Measurements from ENCODE around the gene UGT1A5.

UGT1A5 gene

DNA sequence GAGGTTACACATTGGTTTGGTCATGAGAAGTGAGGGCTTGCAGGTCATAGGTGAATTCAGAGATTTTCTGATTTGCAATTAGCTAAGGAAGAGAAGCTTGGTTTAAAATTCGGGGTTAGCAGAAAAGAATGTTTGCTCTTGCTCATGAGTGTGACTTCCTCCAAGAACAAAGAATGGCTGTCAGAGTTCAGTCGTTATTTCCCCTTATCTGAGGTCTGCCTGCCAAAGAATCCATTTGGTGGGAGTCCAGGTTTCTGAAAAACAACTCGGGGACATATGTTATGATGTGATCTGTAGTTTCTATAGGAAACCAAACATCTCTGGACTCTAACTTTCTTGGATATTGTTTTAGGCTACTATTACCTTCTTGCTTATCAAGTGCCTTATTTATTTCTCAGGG lies 23.2 kb upstream of the UGT1A5 start:
- H3K4me3 Mint-ChIP-seq, result no peak overlapping the region
- DNase-seq, result no peak
- no peaks in the 10 kb centered on the region for H3K9me3 Mint-ChIP-seq
- TF ChIP-seq, protein P1, sequence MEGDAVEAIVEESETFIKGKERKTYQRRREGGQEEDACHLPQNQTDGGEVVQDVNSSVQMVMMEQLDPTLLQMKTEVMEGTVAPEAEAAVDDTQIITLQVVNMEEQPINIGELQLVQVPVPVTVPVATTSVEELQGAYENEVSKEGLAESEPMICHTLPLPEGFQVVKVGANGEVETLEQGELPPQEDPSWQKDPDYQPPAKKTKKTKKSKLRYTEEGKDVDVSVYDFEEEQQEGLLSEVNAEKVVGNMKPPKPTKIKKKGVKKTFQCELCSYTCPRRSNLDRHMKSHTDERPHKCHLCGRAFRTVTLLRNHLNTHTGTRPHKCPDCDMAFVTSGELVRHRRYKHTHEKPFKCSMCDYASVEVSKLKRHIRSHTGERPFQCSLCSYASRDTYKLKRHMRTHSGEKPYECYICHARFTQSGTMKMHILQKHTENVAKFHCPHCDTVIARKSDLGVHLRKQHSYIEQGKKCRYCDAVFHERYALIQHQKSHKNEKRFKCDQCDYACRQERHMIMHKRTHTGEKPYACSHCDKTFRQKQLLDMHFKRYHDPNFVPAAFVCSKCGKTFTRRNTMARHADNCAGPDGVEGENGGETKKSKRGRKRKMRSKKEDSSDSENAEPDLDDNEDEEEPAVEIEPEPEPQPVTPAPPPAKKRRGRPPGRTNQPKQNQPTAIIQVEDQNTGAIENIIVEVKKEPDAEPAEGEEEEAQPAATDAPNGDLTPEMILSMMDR (IDR thresholded peaks at IDR 0.05), result no peak
- H3K27me3 Mint-ChIP-seq (ENCODE audit: low read depth, poor library complexity), result peaks cover 5% of the 10 kb centered on the region
- H3K36me3 Mint-ChIP-seq (ENCODE audit: low read depth), result no peaks in the 10 kb centered on the region
- peaks cover 5% of the 10 kb centered on the region for H3K4me1 Mint-ChIP-seq
- no peak overlapping the region for H3K27ac Mint-ChIP-seq

- peaks cover 5% of the 10 kb centered on the region for H3K27me3 Mint-ChIP-seq (ENCODE audit: low read depth, poor library complexity)
- H3K27ac Mint-ChIP-seq, result no peak overlapping the region
- TF ChIP-seq, protein P1 (IDR thresholded peaks at IDR 0.05), result no peak
- DNase-seq, result no peak
- no peak overlapping the region for H3K4me3 Mint-ChIP-seq
- peaks cover 5% of the 10 kb centered on the region for H3K4me1 Mint-ChIP-seq
- no peaks in the 10 kb centered on the region for H3K9me3 Mint-ChIP-seq
- no peaks in the 10 kb centered on the region for H3K36me3 Mint-ChIP-seq (ENCODE audit: low read depth)
Measured at GRCh38 chr2:233690444-233690843, 22.3 kb upstream of the UGT1A5 start.

DNA sequence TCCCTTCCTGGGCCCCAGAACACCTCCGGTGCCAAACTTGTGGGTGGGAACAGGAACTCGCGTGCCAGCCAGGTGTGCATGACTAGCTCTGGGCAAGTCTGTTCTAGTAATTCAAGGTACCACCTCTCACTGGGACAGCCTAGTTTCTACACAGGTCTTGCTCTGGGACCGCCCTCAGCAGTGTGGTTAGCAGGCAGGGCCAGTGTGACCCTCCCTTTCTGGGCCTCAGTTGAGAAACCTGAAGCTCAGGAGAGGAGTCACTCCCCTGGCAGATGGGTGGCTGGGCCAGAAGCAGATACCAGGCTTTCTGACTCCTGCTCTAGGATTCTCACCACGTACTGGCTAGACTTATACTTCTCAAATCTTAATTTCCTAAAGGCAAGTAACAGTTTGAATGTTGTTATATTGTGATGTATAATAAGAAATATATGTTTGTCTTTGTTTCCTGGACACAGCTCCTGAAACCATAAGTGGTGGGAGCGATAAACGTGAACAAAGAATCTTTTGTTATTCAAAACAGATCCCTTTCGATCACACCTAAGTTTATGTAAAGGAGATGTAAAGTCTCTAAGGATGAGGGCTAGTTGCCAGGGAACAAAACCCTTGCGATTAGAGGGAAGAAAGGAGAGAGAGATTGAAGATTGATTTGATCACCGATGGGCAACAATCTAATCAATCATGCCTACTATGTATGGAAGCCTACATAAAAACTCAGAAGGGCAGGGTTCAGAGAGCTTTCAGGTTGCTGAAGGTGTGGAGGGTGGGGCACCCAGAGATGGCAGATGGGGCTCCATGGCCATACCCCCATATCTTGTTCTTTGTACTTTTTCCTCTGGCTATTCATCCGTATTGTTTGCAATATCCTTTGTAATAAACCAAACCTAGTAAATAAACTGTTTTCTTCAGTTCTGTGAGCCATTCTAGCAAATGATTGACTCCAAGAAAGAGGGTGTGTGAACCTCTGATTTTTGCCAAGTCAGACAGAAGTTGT lies 21.0 kb upstream of the UGT1A5 start:
- H3K4me3 Mint-ChIP-seq, result no peak overlapping the region
- DNase-seq, result no peak
- H3K9me3 Mint-ChIP-seq, result no peaks in the 10 kb centered on the region
- no peak overlapping the region for H3K27ac Mint-ChIP-seq
- peaks cover 5% of the 10 kb centered on the region for H3K4me1 Mint-ChIP-seq
- TF ChIP-seq, protein P1 (IDR thresholded peaks at IDR 0.05), result no peak
- no peaks in the 10 kb centered on the region for H3K36me3 Mint-ChIP-seq (ENCODE audit: low read depth)
- peaks cover 7% of the 10 kb centered on the region for H3K27me3 Mint-ChIP-seq (ENCODE audit: low read depth, poor library complexity)

DNA sequence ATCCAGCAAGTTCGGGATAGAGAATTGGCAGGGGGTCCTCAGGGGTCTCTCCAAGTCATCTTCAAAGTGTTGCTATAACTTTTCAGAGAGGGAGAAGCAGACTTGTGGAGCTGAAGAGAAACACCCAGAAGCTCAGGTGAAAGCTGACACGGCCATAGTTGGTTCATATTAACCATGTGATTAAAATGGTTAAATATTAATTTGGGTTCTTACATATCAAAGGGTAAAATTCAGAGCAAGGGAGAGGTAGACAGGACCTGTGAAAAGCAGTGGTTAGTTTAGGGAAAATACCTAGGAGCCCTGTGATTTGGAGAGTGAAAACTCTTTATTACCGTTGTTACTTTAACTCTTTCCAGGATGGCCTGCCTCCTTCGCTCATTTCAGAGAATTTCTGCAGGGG lies 20.1 kb upstream of the UGT1A5 start, which contains the start of gene UGT1A6:
Gene UGT1A6, plus strand, starts transcription at position 243 of the 400 bp plus-strand sequence. Its CDS starts 115 bp downstream, at position 358.
- no peak within 1 kb of the TSS for H3K4me3 Mint-ChIP-seq
- no peaks in the 10 kb centered on the region for H3K9me3 Mint-ChIP-seq
- peaks cover 11% of the 10 kb centered on the region for H3K27me3 Mint-ChIP-seq (ENCODE audit: low read depth, poor library complexity)
- peaks cover 5% of the 10 kb centered on the region for H3K4me1 Mint-ChIP-seq
- H3K36me3 Mint-ChIP-seq (ENCODE audit: low read depth), result no peaks in the 10 kb centered on the region
- DNase-seq, result no peak
- H3K27ac Mint-ChIP-seq, result peak within 1 kb of the TSS; percentile 53
- TF ChIP-seq, protein P1 (IDR thresholded peaks at IDR 0.05), result no peak

DNA sequence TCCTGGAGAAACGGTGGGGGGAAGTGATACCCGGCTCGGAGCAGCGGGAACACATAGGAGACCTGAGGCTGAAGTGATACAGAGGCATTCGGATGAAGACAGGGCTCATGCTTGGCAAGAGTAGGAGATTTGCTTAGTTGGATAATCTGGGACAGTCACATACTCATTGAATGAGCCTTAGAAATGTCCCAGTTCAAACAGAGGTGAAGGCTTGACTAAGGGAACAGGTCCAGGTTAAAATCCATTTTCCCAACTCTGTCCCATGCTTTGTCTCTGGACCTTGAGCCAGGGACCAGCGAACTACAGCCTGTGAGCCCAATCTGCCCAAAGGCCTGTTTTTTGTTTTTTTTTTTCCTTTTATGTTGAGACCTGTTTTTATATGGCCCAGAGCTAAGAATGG lies 18.7 kb upstream of the UGT1A5 start:
- TF ChIP-seq, protein P1 (IDR thresholded peaks at IDR 0.05), result no peak
- H3K36me3 Mint-ChIP-seq (ENCODE audit: low read depth), result no peaks in the 10 kb centered on the region
- H3K9me3 Mint-ChIP-seq, result no peaks in the 10 kb centered on the region
- H3K27me3 Mint-ChIP-seq (ENCODE audit: low read depth, poor library complexity), result peaks cover 11% of the 10 kb centered on the region
- H3K27ac Mint-ChIP-seq, result peak overlapping the region; percentile 53
- no peak overlapping the region for H3K4me3 Mint-ChIP-seq
- H3K4me1 Mint-ChIP-seq, result peaks cover 5% of the 10 kb centered on the region
- no peak for DNase-seq

All from nephron progenitor cell (in vitro differentiated cells).